GM18517 (cell line): ENCODE results near the gene PLEKHG1.

Experiments
- ATAC-seq: cut with Tn5 transposase; IDR thresholded peaks from one replicate; pipeline ENCODE4 v1.9.1; 2021; ENCODE audit warnings: mild to moderate bottlenecking, moderate library complexity; ENCODE audit not compliant: unreplicated experiment

PLEKHG1 gene

GRCh38 chr6:150588888-150589499, 10.7 kb upstream of the PLEKHG1 start:
- ATAC-seq = no peak

GRCh38 chr6:150589852-150590251, 9.8 kb upstream of the PLEKHG1 start:
- ATAC-seq = no peak

- ATAC-seq = no peak
These were observed 9.2 kb upstream of the PLEKHG1 start for GRCh38 chr6:150590446-150590845.

- ATAC-seq = no peak
These were observed 7.2 kb upstream of the PLEKHG1 start for GRCh38 chr6:150592377-150592995.

GRCh38 chr6:150593119-150593518, 6.6 kb upstream of the PLEKHG1 start:
- ATAC-seq = no peak

GRCh38 chr6:150596439-150596838, 3.2 kb upstream of the PLEKHG1 start:
- no peak for ATAC-seq

- ATAC-seq = no peak
These were observed 1.3 kb upstream of the PLEKHG1 start for GRCh38 chr6:150598401-150598800.

GRCh38 chr6:150598858-150599198, 857 bp upstream of the PLEKHG1 start:
- no peak for ATAC-seq

- peak; percentile 21 for ATAC-seq
These were observed 270 bp downstream of the PLEKHG1 start for GRCh38 chr6:150600010-150600300.

- peak; percentile 75 for ATAC-seq
These were observed 774 bp downstream of the PLEKHG1 start for GRCh38 chr6:150600301-150601017.

GRCh38 chr6:150601439-150601838, 1.8 kb downstream of the PLEKHG1 start:
- no peak for ATAC-seq

GRCh38 chr6:150603176-150603575, 3.5 kb downstream of the PLEKHG1 start:
- ATAC-seq = no peak

GRCh38 chr6:150604467-150604866, 4.8 kb downstream of the PLEKHG1 start:
- no peak for ATAC-seq

- no peak for ATAC-seq
These were observed 5.6 kb downstream of the PLEKHG1 start for GRCh38 chr6:150605333-150605732.

GRCh38 chr6:150606168-150606591, 6.5 kb downstream of the PLEKHG1 start:
- ATAC-seq = no peak

- ATAC-seq = no peak
These were observed 7.1 kb downstream of the PLEKHG1 start for GRCh38 chr6:150606647-150607328.

GRCh38 chr6:150607329-150607650, 7.6 kb downstream of the PLEKHG1 start:
- ATAC-seq = no peak

- no peak for ATAC-seq
These were observed 10.9 kb downstream of the PLEKHG1 start for GRCh38 chr6:150610584-150610983.

- no peak for ATAC-seq
These were observed 13.6 kb downstream of the PLEKHG1 start for GRCh38 chr6:150613269-150613668.

- ATAC-seq = no peak
These were observed 16.3 kb downstream of the PLEKHG1 start for GRCh38 chr6:150615967-150616366.

- ATAC-seq = no peak
These were observed 16.9 kb downstream of the PLEKHG1 start for GRCh38 chr6:150616586-150616985.

- no peak for ATAC-seq
These were observed 17.4 kb downstream of the PLEKHG1 start for GRCh38 chr6:150617062-150617461.
